Measurements from ENCODE around the gene DYNAP.

GRCh38 chr18:54555286-54555685 lies 35.8 kb upstream of the DYNAP start:
- no peak for TF ChIP-seq CTCF (IDR thresholded peaks at IDR 0.05; ENCODE audit: poor library complexity)
- TF ChIP-seq EZH2 (IDR thresholded peaks at IDR 0.05; ENCODE audit: borderline replicate concordance) = no peak
- no peak for TF ChIP-seq EZH2phosphoT487 (IDR thresholded peaks at IDR 0.05; ENCODE audit: low read depth, severe bottlenecking, unreplicated experiment)

Data from hepatocyte (in vitro differentiated cells).